Muscle of leg (tissue), 11 donors: ENCODE data around the gene LCE6A. TPM values are rescaled to one million over a fixed set of nuclear protein-coding genes. Genes with fewer than 3 reads are reported as not detected.

ENCODE experiments used
- DNase-seq: peaks from one replicate; pipeline ENCODE4 v3.0.0; 2013
- H3K27ac ChIP-seq: one replicate; pipeline ENCODE4 v1.5.1; 2013; ENCODE audit warnings: mild to moderate bottlenecking, low read length, control low read depth
- H3K27me3 ChIP-seq: one replicate; pipeline ENCODE4 v1.6.1; 2013; ENCODE audit warnings: low read length; ENCODE audit not compliant: control insufficient read depth, insufficient read depth
- H3K36me3 ChIP-seq: one replicate; pipeline ENCODE4 v1.6.1; 2013; ENCODE audit warnings: low read length; ENCODE audit not compliant: control insufficient read depth, insufficient read depth
- H3K4me1 ChIP-seq: one replicate; pipeline ENCODE4 v1.6.1; 2013; ENCODE audit warnings: low read length; ENCODE audit not compliant: control insufficient read depth, insufficient read depth
- H3K4me3 ChIP-seq: one replicate; pipeline ENCODE4 v1.5.1; 2013; ENCODE audit warnings: low read length, control low read depth
- H3K9me3 ChIP-seq: replicated peaks from 2 replicates; pipeline ENCODE4 v1.6.1; 2013; ENCODE audit warnings: low read depth, low read length; ENCODE audit not compliant: control insufficient read depth
- WGBS: methylation state at CpG from one replicate; pipeline ENCODE4 v1.1.5; 2013; ENCODE audit warnings: missing lambda C conversion rate; ENCODE audit not compliant: insufficient coverage; 5-methylcytosine and 5-hydroxymethylcytosine counted together
- polyA plus RNA-seq, 8 donors: library from polyadenylated mRNA; unstranded; fragments of 120-200 nt; gene quantifications; one replicate each; pipeline versions ENCODE4 v1.2.1 to v1.2.3, GENCODE V29; 2013; ENCODE audit warnings: inconsistent platforms in 1 of 8, low replicate concordance in 1 of 8; ENCODE audit not compliant: insufficient read length in 8 of 8, insufficient read depth in 1 of 8
- total RNA-seq: library from RNA; stranded (reverse); fragments of 120-200 nt; gene quantifications from one replicate; pipeline ENCODE4 v1.2.4, GENCODE V29; 2013

The LCE6A gene
- total and polyA plus RNA-seq, 9 donors: not detected

- no peak overlapping the region for H3K4me3 ChIP-seq
- WGBS: 88% methylated on average over 1 of the region's 4 CpGs
- H3K36me3 ChIP-seq: no peaks in the 10 kb centered on the region
- no peaks in the 10 kb centered on the region for H3K9me3 ChIP-seq
- no peak overlapping the region for H3K27ac ChIP-seq
- DNase-seq: no peak
- H3K4me1 ChIP-seq: no peaks in the 10 kb centered on the region
- no peaks in the 10 kb centered on the region for H3K27me3 ChIP-seq
Measured at GRCh38 chr1:152884966-152885624, 42.4 kb downstream of the LCE6A start.

- Histone ChIP-seq H3K27me3 (no peaks in the 10 kb centered on the region), H3K36me3 (no peaks in the 10 kb centered on the region), H3K9me3 (no peaks in the 10 kb centered on the region), H3K4me3 (no peak overlapping the region), H3K27ac (no peak overlapping the region), H3K4me1 (no peaks in the 10 kb centered on the region)
- DNase-seq: peak; percentile 18
- whole genome bisulfite sequencing: no CpG with 5 or more reads among the region's 3 CpGs
Measured at GRCh38 chr1:152886085-152886484, 43.4 kb downstream of the LCE6A start.

- no peaks in the 10 kb centered on the region for H3K27me3 ChIP-seq
- H3K9me3 ChIP-seq: no peaks in the 10 kb centered on the region
- H3K27ac ChIP-seq: no peak overlapping the region
- no peaks in the 10 kb centered on the region for H3K36me3 ChIP-seq
- H3K4me3 ChIP-seq: no peak overlapping the region
- H3K4me1 ChIP-seq: no peaks in the 10 kb centered on the region
- no peak for DNase-seq
- 80% methylated on average over 5 of the region's 8 CpGs for WGBS
Measured at GRCh38 chr1:152886758-152887409, 44.2 kb downstream of the LCE6A start.

- H3K4me1 ChIP-seq: no peaks in the 10 kb centered on the region
- H3K27me3 ChIP-seq: no peaks in the 10 kb centered on the region
- no CpG with 5 or more reads among the region's 1 CpG for WGBS
- DNase-seq: no peak
- H3K36me3 ChIP-seq: no peaks in the 10 kb centered on the region
- no peaks in the 10 kb centered on the region for H3K9me3 ChIP-seq
- no peak overlapping the region for H3K4me3 ChIP-seq
- H3K27ac ChIP-seq: no peak overlapping the region
Measured at GRCh38 chr1:152888126-152888525, 45.5 kb downstream of the LCE6A start.

Other genes starting within 250 kb of the LCE6A start
- not detected for gene LCE3C, start 242.6 kb upstream of the LCE6A start, total RNA-seq
- gene LCE3C, start 242.6 kb upstream of the LCE6A start, polyA plus RNA-seq: not detected
- gene LCE3B, start 229.0 kb upstream of the LCE6A start, total RNA-seq: not detected
- not detected for gene LCE3B, start 229.0 kb upstream of the LCE6A start, polyA plus RNA-seq
- not detected for gene LCE3A, start 219.8 kb upstream of the LCE6A start, total RNA-seq
- gene LCE3A, start 219.8 kb upstream of the LCE6A start, polyA plus RNA-seq: not detected
- gene LCE2D, start 179.5 kb upstream of the LCE6A start, total RNA-seq: not detected
- gene LCE2D, start 179.5 kb upstream of the LCE6A start, polyA plus RNA-seq: not detected
- not detected for gene LCE2C, start 167.6 kb upstream of the LCE6A start, total RNA-seq
- not detected for gene LCE2C, start 167.6 kb upstream of the LCE6A start, polyA plus RNA-seq
- gene LCE2B, start 156.7 kb upstream of the LCE6A start, total RNA-seq: not detected
- gene LCE2B, start 156.7 kb upstream of the LCE6A start, polyA plus RNA-seq: not detected
- gene LCE2A, start 144.5 kb upstream of the LCE6A start, total RNA-seq: not detected
- not detected for gene LCE2A, start 144.5 kb upstream of the LCE6A start, polyA plus RNA-seq
- gene LCE4A, start 134.7 kb upstream of the LCE6A start, total RNA-seq: not detected
- not detected for gene LCE4A, start 134.7 kb upstream of the LCE6A start, polyA plus RNA-seq
- gene KPRP, start 84.8 kb upstream of the LCE6A start, total RNA-seq: not detected
- not detected for gene KPRP, start 84.8 kb upstream of the LCE6A start, polyA plus RNA-seq
- not detected for gene LCE1F, start 67.7 kb upstream of the LCE6A start, total RNA-seq
- gene LCE1F, start 67.7 kb upstream of the LCE6A start, polyA plus RNA-seq: not detected
- gene LCE1E, start 56.6 kb upstream of the LCE6A start, total RNA-seq: not detected
- gene LCE1E, start 56.6 kb upstream of the LCE6A start, polyA plus RNA-seq: not detected
- gene LCE1D, start 46.1 kb upstream of the LCE6A start, total RNA-seq: not detected
- not detected for gene LCE1D, start 46.1 kb upstream of the LCE6A start, polyA plus RNA-seq
- not detected for gene LCE1C, start 36.2 kb upstream of the LCE6A start, total RNA-seq
- gene LCE1C, start 36.2 kb upstream of the LCE6A start, polyA plus RNA-seq: not detected
- gene LCE1B, start 30.9 kb upstream of the LCE6A start, total RNA-seq: not detected
- not detected for gene LCE1B, start 30.9 kb upstream of the LCE6A start, polyA plus RNA-seq
- not detected for gene LCE1A, start 15.4 kb upstream of the LCE6A start, total RNA-seq
- not detected for gene LCE1A, start 15.4 kb upstream of the LCE6A start, polyA plus RNA-seq
- not detected for gene LCE7A, start 17.1 kb downstream of the LCE6A start, total RNA-seq
- not detected for gene LCE7A, start 17.1 kb downstream of the LCE6A start, polyA plus RNA-seq
- gene SMCP, start 35.5 kb downstream of the LCE6A start, total RNA-seq: not detected
- not detected for gene SMCP, start 35.5 kb downstream of the LCE6A start, polyA plus RNA-seq
- gene IVL, start 65.7 kb downstream of the LCE6A start, total RNA-seq: not detected
- 1 to 10 TPM in 1 of 8 donors, under 1 TPM in 3, not detected in 4; 0.11 to 8.1 (median 0.32) TPM for gene IVL, start 65.7 kb downstream of the LCE6A start, polyA plus RNA-seq
- gene SPRR5, start 104.3 kb downstream of the LCE6A start, total RNA-seq: not detected
- not detected for gene SPRR5, start 104.3 kb downstream of the LCE6A start, polyA plus RNA-seq
- gene SPRR4, start 127.8 kb downstream of the LCE6A start, total RNA-seq: not detected
- gene SPRR4, start 127.8 kb downstream of the LCE6A start, polyA plus RNA-seq: not detected
- not detected for gene SPRR1A, start 141.2 kb downstream of the LCE6A start, total RNA-seq
- gene SPRR1A, start 141.2 kb downstream of the LCE6A start, polyA plus RNA-seq: not detected
- not detected for gene SPRR3, start 158.9 kb downstream of the LCE6A start, total RNA-seq
- gene SPRR3, start 158.9 kb downstream of the LCE6A start, polyA plus RNA-seq: 10 to 100 TPM in 1 of 8 donors, 1 to 10 TPM in 1, under 1 TPM in 2, not detected in 4; 0.18 to 38.9 (median 0.90) TPM
- not detected for gene SPRR1B, start 188.3 kb downstream of the LCE6A start, total RNA-seq
- gene SPRR1B, start 188.3 kb downstream of the LCE6A start, polyA plus RNA-seq: 1 to 10 TPM in 1 of 8 donors, under 1 TPM in 1, not detected in 6; 0.73 to 2.8 TPM
- not detected for gene SPRR2D, start 198.3 kb downstream of the LCE6A start, total RNA-seq
- gene SPRR2D, start 198.3 kb downstream of the LCE6A start, polyA plus RNA-seq: not detected
- not detected for gene SPRR2A, start 214.7 kb downstream of the LCE6A start, total RNA-seq
- not detected for gene SPRR2A, start 214.7 kb downstream of the LCE6A start, polyA plus RNA-seq
- not detected for gene SPRR2B, start 228.8 kb downstream of the LCE6A start, total RNA-seq
- gene SPRR2B, start 228.8 kb downstream of the LCE6A start, polyA plus RNA-seq: under 1 TPM in 1 of 8 donors, not detected in 7; 0.50 TPM